Hepatic stellate cell (primary cell): ENCODE data around the gene ZNF532.
"Not testable (repeated sequence)": the region's sequence is repeated elsewhere in the genome, so short reads cannot be mapped to it uniquely, and the experiment has no call there.

Experiments used
- DNase-seq: peaks from one replicate; pipeline ENCODE4 v3.0.0; 2011; ENCODE audit warnings: low spot score

The ZNF532 gene

DNA sequence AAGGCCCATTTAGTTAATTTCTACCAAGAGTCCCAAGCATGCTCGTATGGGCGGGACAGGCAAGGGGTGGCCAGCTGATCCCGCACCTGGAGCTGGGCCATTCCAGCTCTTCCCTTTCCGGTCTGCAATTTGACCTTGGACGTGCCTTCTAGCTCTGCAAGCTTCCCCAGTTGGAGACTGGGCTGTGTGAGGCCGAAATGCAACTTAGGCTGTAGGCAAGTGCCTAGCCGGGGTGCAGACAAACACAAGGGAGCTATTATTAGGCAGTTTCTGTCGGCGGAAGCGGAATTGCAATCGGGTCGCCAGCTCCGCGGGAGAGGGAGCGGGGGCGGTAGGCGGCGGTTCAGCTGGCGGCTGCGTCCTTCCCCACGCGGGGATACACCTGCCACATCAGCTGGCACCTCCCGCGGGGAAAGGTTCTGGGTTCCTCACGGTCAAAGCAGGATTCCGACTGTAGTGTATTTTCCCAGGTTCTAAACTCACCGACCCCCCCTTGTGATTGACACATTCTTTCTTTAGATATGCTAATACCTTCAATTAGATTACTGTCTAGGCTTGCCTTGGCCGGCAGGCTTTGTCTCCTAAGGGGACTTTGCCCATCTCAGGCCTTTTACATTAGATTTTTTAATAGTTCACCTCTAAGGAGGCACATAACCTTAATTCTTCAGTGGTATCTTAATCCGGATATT, 17.1 kb upstream of the ZNF532 start:
- no peak for DNase-seq

DNA sequence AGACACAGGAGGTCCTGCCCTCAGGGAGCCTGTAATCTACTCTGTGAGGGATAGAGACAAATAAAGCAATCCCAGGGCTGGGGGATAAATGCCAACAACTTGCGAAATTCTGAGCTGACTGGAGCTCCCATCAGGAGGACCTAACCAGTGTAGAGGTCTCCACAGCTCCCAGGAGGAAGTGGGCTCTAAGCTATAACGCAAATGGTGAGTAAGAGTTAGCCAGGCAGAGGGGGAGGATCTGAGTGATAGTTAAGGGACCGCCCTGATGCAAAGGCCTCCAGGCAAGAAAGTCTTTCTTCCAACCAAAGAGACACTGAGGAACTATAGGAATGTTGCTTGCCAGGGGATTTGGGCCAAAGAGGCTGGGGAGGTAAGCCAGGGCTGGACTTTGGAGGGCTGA, 16.0 kb upstream of the ZNF532 start:
- DNase-seq = no peak

DNA sequence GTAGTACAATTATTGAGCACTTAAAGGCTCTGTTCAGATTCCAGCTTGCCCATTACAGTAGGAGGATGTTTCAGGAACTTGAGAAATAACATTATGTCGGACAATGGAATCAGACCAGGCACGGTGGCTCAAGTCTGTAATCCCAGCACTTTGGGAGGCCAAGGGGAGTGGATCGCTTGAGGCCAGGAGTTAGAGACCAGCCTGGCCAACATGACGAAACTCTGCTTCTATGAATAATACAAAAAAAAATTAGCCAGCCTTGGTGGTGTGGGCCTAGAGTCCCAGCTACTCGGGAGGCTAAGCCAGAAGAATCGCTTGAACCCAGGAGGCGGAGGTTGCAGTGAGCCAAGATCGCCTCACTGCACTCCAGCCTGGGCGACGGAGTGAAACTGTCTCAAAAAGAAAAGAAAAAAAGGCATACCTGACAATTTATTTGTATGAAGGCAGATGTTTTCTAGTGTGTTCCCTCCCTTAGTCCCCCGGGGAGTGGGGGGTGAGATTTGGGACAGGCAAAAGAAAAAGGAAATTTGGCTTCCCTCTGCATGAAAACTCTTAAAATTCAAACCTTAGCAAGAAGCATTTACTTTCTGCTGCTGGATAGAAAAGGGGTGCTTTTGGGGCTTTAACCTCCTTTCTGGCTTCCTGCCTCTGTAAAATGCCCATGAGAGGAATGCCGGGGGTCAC, 13.7 kb upstream of the ZNF532 start:
- DNase-seq = no peak

DNA sequence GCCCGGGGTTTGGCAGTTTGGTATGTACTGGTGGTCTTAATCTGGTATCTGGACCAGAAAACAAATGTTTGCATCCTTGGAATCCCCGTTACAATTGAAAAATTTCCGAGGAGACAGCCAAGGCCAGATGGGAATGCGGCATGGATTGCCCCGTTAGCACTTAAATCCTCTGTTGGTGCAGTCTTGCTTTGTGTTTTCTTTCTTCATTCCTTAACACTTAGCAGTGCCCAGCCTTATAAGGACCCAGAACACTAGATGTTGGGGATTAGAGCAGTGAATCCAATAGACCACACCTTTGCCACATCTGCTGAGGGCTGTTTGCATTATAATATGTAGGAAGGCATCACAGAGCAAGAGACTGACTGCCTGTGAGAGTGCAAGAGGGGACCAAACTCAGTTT, 12.8 kb upstream of the ZNF532 start:
- DNase-seq = no peak

DNA sequence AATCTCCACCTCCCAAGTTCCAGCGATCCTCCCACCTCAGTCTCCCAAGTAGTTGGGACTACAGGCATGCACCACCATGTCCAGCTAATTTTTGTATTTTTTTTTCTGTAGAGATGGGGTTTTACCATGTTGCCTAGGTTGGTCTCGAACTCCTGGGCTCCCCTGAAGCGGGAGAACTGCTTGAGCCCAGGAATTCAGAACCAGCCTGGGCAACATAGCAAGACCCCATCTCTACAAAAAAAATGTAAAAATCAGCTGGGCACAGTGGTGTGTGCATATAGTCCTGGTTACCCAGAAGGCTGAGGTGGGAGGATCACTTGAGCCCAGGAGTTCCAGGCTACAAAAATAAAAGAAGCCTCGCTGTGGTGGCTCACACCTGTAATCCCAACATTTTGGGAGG, 12.0 kb upstream of the ZNF532 start:
- no peak for DNase-seq

DNA sequence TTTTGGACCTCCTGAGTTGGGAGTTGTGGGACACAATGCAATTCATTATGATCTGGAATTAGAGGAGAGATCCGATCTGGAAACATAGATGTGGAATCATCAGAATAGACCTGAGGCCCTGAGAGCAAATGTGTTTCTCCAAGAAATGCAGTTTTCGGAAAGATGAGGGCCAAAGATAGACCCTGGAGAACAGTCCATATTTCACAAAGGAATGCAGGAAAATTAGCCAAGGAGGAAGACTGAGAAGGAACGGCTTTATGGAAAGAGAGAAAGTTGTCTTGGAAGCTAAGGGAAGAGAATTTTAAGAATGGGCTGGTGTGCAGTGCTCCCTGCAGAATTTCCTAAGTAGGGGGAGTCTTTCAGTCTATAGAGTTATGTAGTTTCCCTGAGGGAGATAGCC, 11.1 kb upstream of the ZNF532 start:
- DNase-seq = no peak

DNA sequence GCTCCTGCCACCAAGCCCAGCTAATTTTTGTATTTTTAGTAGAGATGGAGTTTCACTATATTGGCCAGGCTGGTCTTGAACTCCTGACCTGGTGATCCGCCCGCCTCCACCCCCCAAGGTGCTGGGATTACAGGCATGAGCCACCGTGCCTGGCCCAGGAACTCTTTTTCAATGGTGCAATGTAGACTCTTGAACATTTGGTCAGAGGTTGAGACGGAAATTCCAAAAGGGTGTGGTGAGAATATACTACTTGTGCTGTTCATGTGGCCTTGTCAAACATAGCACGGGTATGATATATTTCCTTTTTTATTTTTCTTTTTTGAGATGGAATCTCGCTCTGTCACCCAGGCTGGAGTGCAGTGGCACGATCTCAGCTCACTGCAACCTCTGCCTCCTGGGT, 9.2 kb upstream of the ZNF532 start:
- DNase-seq = not testable (repeated sequence)

DNA sequence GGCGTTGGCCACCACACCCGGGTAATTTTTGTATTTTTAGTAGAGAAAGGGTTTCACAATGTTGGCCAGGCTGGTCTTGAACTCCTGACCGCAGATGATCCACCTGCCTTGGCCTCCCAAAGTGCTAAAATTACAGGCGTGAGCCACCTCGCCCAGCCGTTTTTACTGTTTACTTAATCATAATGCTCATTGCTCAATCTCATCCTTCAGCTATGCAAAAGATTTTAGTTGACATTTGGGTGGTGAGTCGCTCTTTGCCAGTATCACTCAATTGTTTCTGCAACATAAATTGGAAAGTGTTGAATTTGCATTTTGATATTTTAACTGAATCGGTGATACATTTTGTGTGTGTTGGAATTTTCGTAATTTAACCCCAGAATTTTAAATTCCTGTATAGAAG, 7.8 kb upstream of the ZNF532 start:
- peak; percentile 47 for DNase-seq

DNA sequence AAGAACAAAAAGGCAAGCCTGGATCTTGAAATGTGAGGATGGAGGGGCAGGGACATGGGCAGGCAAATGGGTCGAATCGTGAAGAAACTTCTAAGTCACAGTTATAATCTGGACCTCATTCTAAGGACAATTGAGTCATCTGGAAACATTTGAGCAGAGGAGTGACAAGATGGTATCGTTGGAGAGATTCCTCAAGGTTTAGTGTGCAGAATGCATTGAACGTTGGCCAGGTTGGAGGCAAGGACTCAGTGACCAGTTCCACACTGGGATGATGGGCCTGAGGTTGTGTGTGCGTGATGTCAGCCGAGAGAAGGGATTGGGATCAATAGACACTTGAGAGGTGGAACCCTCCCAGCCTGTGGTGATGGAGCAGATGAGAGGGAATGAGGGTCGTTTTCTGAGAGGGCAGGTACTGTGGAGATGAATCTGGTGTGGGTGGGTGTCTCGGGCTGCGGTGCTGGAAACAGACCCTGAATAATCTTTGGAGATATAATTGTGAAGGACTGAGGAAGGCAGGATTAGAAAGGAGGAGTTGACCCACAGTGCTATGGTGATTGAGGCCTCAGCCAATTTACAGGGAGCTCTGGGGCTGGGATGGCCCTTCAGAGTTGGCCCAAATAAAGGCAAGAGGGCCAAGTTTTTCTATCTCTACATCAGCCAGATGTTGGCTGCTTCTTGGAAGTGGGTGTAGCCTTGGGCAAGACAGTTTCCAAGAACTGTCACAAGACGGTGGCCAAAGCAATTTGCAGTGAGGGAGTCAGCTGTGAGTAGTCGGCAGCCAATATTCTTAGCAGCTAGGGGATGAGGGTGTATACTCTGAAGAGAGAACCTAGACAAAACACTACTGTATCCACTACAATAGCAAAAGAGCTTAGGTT, 5.8 kb upstream of the ZNF532 start:
- no peak for DNase-seq

DNA sequence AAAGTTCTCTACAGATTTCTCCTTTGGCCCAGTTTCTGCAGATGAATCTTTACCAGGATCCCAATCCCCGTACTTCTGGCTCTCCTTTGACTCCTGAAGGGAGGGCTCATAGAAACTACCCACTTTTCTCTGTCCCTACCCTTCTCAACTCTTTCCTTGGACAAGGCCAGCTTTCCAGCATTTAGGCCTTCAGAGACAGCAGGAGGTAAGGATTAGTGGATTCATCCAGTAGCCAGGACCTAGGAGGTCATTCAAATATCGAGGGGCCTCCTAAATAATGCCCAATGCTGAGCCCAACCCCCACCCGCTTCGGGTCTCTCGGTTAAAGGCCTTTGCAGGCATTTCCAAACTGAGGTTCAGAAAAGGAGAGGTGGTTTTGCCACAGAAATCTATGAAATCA, 4.8 kb upstream of the ZNF532 start:
- no peak for DNase-seq

DNA sequence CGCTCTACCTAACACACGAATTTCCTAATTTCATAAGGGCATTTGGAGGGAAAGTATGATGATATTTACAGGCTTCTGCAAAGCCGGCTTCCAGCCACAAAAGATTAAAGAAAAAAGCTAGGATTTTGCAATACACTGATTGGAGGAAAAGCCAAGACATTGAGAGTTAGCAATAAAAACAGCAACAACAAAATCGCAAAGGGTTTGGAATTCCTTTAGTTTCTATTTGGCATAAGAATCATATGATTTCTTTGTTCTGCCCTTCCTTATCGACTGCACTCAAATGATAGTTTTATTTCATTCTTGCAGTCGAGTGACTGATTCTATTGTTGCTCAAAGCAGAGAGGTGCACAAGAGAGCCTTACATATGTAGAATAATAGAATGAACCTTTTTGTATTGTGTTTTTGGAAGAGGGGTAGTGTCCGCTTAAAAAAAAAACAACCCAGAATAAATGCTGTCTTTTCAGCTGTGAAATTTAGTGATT, 3.9 kb upstream of the ZNF532 start:
- DNase-seq = no peak

DNA sequence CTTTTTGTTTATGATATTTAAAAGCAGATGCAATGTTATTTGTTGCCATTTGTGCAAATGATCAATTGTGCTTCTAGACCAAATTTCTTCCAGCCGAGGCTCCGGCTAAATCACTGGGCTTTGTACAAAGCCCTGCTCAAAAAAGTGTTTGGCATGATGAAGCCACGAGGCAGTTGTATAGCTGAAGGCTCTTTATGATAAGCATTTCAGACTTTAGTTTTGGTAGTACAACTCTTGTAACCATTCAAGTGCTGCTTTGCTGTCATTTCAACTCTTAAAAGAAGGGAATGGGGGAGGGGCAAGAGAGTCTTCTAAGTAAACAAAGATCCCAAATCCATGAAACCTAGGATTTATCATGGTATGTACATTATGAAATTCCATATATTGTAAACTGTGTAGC, 3.3 kb upstream of the ZNF532 start:
- no peak for DNase-seq

DNA sequence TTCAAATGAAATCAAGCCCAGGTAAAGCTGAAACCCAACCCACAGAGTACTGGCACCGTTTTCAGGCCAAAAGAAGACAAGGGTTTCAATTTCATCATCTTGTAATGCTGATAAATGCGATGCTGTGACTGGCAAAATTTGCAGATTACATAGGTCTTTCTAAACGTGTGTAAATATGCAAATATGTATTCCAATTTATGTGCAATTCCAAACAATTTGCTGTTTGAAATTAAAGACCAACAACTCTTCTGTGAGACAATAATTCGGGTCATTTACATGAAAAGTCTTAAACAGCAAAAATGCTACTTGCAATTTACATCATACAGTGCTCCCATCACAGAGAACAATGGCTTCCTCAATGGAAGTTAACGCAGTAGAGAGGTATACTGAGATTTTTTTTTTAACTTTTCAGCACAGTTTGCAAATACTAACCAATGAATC, 2.8 kb upstream of the ZNF532 start:
- DNase-seq = no peak

DNA sequence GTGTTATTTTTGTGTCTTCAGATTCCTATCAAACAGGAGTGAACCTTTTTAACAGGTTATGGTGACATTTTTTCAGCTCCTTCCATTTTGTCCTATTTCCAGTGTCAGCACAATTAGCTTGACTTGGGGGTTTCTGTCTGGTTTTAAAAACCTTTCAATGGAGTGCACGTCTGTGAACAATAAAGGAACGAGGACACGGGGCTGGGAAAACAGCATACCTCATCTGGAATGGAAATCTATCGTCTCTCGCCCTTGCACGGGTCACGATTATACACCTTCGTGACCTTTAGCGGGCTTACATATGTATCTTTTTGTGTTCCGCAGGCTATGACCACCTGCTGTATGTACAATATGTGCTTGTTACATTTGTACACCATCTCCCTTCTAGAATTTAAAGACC, 2.3 kb upstream of the ZNF532 start:
- DNase-seq = no peak

DNA sequence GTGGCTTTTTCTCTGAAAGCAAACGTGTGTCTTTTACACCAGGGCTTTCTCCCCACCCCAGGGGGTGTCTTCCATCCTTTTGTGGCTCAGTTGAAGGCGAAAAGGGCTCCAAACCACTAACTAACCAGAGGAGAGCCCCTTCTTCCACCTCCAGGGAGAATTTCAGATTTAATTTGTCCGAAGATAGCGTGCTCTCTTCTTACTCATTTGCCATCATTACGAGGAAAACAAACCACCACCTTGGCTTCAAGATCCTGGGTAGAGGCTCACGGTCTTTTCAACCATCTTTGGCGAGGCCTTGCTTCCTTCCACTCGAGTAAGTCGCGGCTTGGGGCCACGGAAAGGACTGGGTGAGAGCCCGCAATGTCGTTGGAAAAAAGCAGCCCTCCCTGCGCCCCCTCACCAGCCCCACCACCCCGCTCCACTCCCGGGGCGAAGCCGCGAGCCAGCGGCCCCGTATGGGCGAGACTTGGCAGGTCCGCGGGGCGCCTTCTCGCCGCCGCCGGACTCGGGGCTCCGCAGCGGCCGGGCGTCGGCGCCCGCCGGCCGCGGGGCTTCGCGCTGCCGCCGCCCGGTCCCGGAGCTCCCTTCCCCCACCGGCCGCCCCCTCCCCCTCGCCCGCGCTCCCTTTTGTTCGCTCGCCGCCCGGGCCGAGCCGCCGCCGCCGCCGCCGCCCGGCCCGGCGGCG, 1.7 kb upstream of the ZNF532 start:
- DNase-seq = peak; percentile 29

DNA sequence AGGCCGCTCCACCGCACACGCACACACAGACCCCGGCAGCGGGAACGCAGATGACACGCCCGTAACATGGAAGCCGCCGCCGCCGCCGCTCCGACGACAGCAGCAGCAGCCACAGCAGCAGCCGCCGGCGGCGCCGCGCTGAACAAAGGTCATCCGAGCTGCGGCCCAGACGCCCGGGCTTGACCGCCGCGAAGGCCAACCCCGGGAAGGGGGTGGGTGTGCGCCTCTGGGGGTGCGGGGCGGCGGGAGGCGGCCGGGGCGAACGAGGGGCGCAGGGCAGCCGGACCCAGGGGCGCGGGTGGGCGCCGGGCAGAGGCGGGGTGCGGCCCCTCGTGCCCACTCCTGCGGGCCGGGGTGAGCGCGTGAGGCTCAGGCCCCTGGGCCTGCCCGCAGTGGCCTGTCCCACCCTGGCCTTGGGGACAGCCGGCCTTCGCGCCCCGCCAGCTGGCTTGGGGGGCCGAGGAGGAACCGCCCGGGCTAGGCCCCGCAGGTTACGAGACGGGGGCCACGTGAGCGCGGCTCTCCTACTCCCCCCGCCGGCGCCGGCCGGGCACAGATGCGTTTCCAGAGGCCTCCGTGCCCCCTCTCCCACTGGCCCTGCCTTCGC, 1.0 kb upstream of the ZNF532 start:
- DNase-seq = peak; percentile 56

DNA sequence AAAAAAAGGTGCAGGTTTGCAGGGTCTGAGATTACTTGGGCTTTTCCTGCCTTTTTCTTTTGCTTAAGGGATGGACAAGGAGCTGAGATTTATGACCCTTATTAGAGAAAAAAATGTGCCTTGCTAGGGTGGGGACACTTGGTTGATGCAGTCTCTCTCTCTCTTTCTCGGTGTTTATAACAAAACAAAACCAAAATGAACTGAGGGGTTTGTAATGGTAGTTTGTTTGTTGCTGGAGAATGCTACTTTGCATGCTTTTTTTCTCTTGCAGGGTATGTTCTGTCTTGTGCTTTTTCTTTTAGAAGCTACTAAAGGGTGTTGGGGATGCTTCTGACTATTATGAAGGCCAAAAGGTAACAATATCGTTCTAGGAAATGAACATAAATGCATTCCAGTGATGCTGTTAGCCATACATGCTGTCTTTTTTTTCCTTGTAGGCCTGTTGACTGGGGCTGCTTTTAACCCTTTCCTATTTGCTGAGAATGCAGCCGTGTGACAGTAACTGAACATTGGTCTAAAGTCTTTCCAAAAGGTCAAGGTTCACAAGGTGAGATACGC, 435 bp downstream of the ZNF532 start:
- no peak for DNase-seq

DNA sequence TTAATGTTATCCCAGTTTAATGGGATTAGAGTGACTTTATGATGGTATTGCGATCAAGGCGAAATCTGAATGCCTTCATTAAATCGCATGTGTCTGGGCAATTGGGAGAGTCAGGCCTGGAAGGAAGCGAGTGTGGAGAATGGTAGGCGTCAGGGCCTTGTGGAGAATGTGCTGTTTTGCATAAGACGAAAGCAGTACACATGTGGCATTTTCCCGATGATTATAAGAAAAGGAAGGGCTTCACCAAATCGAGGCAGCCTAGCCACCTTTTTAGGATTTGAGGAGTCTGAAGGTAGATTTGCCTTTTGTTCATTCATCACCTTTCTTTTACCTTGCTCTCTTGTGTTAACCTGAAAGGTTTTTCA, 1.0 kb downstream of the ZNF532 start:
- DNase-seq = no peak

DNA sequence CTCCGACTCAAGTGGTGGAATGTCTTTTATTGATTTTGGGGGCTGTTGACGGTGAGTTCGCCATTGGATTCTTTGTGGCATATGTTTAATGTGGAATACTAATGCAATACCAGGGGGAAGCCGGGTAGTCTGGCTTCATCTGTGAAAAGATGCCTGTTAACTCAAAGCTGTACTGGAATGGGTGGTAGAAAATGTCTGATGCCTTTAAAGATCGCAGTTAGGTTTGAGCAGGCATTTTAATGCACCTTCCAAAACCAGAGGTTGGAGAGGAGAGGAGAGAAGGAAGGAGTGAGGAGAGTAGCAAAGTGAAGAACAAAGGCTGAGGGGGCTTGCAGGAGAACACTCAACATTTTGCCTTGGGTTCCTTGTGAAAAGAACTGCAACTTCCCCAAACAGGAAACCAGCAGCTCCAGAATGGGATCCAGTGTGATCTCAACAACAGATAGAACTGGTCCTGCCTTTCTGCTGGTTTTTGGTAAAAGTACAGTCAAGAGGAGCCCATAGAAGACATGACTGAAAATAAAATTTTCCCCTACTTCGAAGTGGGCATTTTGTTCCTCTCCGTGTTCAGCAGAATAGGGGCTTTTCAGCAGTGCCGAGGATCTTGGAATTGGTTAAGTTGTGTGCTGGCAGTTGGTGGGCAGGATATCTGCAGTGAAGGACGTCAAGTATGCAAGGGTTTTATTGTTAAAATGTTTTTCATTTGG, 1.5 kb downstream of the ZNF532 start:
- DNase-seq = no peak

DNA sequence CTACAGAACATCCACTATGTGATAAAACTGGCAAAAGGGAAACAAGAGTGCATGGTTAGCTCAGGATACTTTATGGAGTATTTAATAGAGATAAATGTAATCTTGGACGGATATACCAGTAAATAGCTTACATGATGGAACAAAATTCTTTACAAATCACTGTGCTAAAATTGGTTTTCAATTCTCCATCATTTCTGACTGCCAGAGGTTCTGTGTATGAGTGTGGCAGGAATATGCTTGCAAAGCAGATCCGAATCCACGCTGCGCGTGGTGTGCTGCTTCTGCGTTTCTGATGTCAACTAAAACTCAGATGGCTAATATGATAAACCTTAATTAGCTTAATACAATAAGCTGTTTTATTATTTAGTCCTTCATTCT, 2.1 kb downstream of the ZNF532 start:
- no peak for DNase-seq
